Upper lobe of left lung (tissue), 4 donors: ENCODE results near the gene CYTH2.
A peak's percentile ranks its signal among the peaks of the same experiment; 100 is the strongest.

Experiments used
- CTCF ChIP-seq, 6 experiments: fragments of 450-650 bp in 4 of 6; fragments of 200-600 bp in 2 of 6; sonication (generic) in 2 of 6; IDR thresholded peaks; one replicate each; pipeline ENCODE4 v1.5.1; 2016 to 2019; ENCODE audit warnings: antibody characterized with exemption in 6 of 6
- EP300 ChIP-seq, 4 donors: sonication (generic); formaldehyde crosslinking; IDR thresholded peaks; one replicate each; pipeline ENCODE4 v1.5.1; 2017; ENCODE audit warnings: antibody characterized with exemption in 4 of 4, control low read depth in 2 of 4
- POLR2A ChIP-seq, 4 donors: fragments of 450-650 bp; IDR thresholded peaks; one replicate each; pipeline ENCODE4 v1.5.1; 2016 to 2017; ENCODE audit warnings: antibody characterized with exemption in 4 of 4, mild to moderate bottlenecking in 2 of 4
- POLR2AphosphoS5 ChIP-seq, 2 donors: sonication (generic); formaldehyde crosslinking; IDR thresholded peaks; one replicate each; pipeline ENCODE4 v1.5.1; 2017; ENCODE audit warnings: antibody characterized with exemption in 2 of 2

GRCh38 chr19:48480183-48480557 lies 11.0 kb downstream of the CYTH2 start:
- TF ChIP-seq EP300 (IDR thresholded peaks at IDR 0.05) = no peak
- no peak for TF ChIP-seq CTCF (IDR thresholded peaks at IDR 0.05)
- no peak for TF ChIP-seq POLR2AphosphoS5 (IDR thresholded peaks at IDR 0.05)
- peak in 1 of 4 donors; percentile 41 for TF ChIP-seq POLR2A (IDR thresholded peaks at IDR 0.05)
